Esophagus squamous epithelium (tissue), 4 donors: ENCODE measurements around the gene FAM221A.

ENCODE experiments used
- POLR2A ChIP-seq, 4 donors: fragments of 450-650 bp; IDR thresholded peaks; one replicate each; pipeline ENCODE4 v1.6.1; 2017; ENCODE audit warnings: antibody characterized with exemption in 4 of 4, mild to moderate bottlenecking in 4 of 4, moderate library complexity in 3 of 4
- TF ChIP-seq, protein P1 (sequence below), 6 experiments: fragments of 450-650 bp in 4 of 6; fragments of 200-600 bp in 2 of 6; sonication (generic) in 2 of 6; IDR thresholded peaks; one replicate each; pipeline ENCODE4 v1.5.1; 2016 to 2019; ENCODE audit warnings: antibody characterized with exemption in 6 of 6, mild to moderate bottlenecking in 4 of 6, moderate library complexity in 4 of 6

DNA sequence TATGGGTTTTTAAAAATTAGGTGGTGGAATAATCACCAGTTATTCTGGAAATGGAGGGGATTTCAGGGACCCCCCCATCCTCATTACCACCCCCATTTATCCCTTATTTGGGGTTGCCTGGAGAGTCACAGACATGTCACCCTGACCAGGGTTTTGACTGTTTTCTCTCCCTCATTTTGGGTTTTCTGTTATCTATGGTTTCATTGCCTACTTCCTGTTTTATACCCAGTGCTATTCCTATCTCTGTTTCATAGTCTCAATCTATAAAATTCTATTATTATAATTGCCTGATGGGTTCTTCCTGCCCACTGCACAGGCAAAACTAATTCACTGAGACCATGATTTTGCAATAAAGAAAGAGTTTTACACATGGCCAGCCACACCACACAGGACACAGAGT is 15.9 kb upstream of the FAM221A start:
- no peak for TF ChIP-seq POLR2A (IDR thresholded peaks at IDR 0.05)
- TF ChIP-seq, protein P1, sequence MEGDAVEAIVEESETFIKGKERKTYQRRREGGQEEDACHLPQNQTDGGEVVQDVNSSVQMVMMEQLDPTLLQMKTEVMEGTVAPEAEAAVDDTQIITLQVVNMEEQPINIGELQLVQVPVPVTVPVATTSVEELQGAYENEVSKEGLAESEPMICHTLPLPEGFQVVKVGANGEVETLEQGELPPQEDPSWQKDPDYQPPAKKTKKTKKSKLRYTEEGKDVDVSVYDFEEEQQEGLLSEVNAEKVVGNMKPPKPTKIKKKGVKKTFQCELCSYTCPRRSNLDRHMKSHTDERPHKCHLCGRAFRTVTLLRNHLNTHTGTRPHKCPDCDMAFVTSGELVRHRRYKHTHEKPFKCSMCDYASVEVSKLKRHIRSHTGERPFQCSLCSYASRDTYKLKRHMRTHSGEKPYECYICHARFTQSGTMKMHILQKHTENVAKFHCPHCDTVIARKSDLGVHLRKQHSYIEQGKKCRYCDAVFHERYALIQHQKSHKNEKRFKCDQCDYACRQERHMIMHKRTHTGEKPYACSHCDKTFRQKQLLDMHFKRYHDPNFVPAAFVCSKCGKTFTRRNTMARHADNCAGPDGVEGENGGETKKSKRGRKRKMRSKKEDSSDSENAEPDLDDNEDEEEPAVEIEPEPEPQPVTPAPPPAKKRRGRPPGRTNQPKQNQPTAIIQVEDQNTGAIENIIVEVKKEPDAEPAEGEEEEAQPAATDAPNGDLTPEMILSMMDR (IDR thresholded peaks at IDR 0.05) = no peak
